ENCODE measurements around the gene IRF9.

Gene IRF9

GRCh38 chr14:24185026-24185425 lies 24.0 kb downstream of the IRF9 start:
- H3K4me1 ChIP-seq (ENCODE audit: insufficient read depth, low read length), result peaks cover 33% of the 10 kb centered on the region
- H3K4me3 ChIP-seq (ENCODE audit: low read depth in 1 of 2, low read length in 2 of 2), result no peak overlapping the region
- peaks cover 74% of the 10 kb centered on the region for H3K36me3 ChIP-seq (ENCODE audit: insufficient read depth, low read length)
- H3K27me3 ChIP-seq (ENCODE audit: insufficient read depth, low read length, poor library complexity), result no peaks in the 10 kb centered on the region
- peaks cover 17% of the 10 kb centered on the region; the same call in 1 of the 2 replicates for H4K20me1 ChIP-seq (ENCODE audit: insufficient read depth, low read length)
- ATAC-seq (ENCODE audit: insufficient read depth, low read depth) (no peak), DNase-seq (no peak)
- no peaks in the 10 kb centered on the region for H3K9me3 ChIP-seq (ENCODE audit: insufficient read depth, low read length, severe bottlenecking)
- H3K9ac ChIP-seq (ENCODE audit: low read depth, low read length), result no peak overlapping the region
- H3K79me2 ChIP-seq (ENCODE audit: insufficient read depth, low read length), result peaks cover 18% of the 10 kb centered on the region
- no peak overlapping the region for H2AFZ ChIP-seq (ENCODE audit: low read depth, low read length)
- H3K27ac ChIP-seq (ENCODE audit: low read length), result no peak overlapping the region
- H3K4me2 ChIP-seq (ENCODE audit: insufficient read depth, low read length), result no peak overlapping the region
- TF ChIP-seq CTCF (IDR thresholded peaks at IDR 0.05; ENCODE audit: borderline replicate concordance, extremely low read depth, low read length, poor library complexity, severe bottlenecking) (no peak), EZH2 (IDR thresholded peaks at IDR 0.05; ENCODE audit: borderline replicate concordance, low read depth, low read length, severe bottlenecking) (no peak)

GRCh38 chr14:24185741-24186140 lies 24.7 kb downstream of the IRF9 start:
- Histone ChIP-seq H4K20me1 (ENCODE audit: insufficient read depth, low read length) (peaks cover 14% of the 10 kb centered on the region; the same call in 1 of the 2 replicates), H3K9me3 (ENCODE audit: insufficient read depth, low read length, severe bottlenecking) (no peaks in the 10 kb centered on the region), H2AFZ (ENCODE audit: low read depth, low read length) (no peak overlapping the region), H3K9ac (ENCODE audit: low read depth, low read length) (no peak overlapping the region), H3K79me2 (ENCODE audit: insufficient read depth, low read length) (peaks cover 18% of the 10 kb centered on the region), H3K4me3 (ENCODE audit: low read depth in 1 of 2, low read length in 2 of 2) (no peak overlapping the region), H3K27ac (ENCODE audit: low read length) (no peak overlapping the region), H3K36me3 (ENCODE audit: insufficient read depth, low read length) (peaks cover 69% of the 10 kb centered on the region), H3K4me2 (ENCODE audit: insufficient read depth, low read length) (no peak overlapping the region), H3K4me1 (ENCODE audit: insufficient read depth, low read length) (peaks cover 39% of the 10 kb centered on the region), H3K27me3 (ENCODE audit: insufficient read depth, low read length, poor library complexity) (no peaks in the 10 kb centered on the region)
- ATAC-seq (ENCODE audit: insufficient read depth, low read depth) (no peak), DNase-seq (no peak)
- no peak for TF ChIP-seq EZH2 (IDR thresholded peaks at IDR 0.05; ENCODE audit: borderline replicate concordance, low read depth, low read length, severe bottlenecking)

- no peak overlapping the region for H3K27ac ChIP-seq (ENCODE audit: low read length)
- peak overlapping the region; percentile 92 for H3K4me2 ChIP-seq (ENCODE audit: insufficient read depth, low read length)
- H3K4me3 ChIP-seq (ENCODE audit: low read depth in 1 of 2, low read length in 2 of 2), result peak overlapping the region in 1 of 2 experiments; percentile 86; a peak in 1 of 4 replicates
- H3K9me3 ChIP-seq (ENCODE audit: insufficient read depth, low read length, severe bottlenecking), result no peaks in the 10 kb centered on the region
- peaks cover 22% of the 10 kb centered on the region for H3K79me2 ChIP-seq (ENCODE audit: insufficient read depth, low read length)
- TF ChIP-seq EZH2 (IDR thresholded peaks at IDR 0.05; ENCODE audit: borderline replicate concordance, low read depth, low read length, severe bottlenecking), result no peak
- TF ChIP-seq CTCF (IDR thresholded peaks at IDR 0.05; ENCODE audit: borderline replicate concordance, extremely low read depth, low read length, poor library complexity, severe bottlenecking), result no peak
- H3K4me1 ChIP-seq (ENCODE audit: insufficient read depth, low read length), result peaks cover 39% of the 10 kb centered on the region
- ATAC-seq (ENCODE audit: insufficient read depth, low read depth), result no peak
- peak overlapping the region; percentile 13; the same call in 1 of the 2 replicates for H3K9ac ChIP-seq (ENCODE audit: low read depth, low read length)
- H3K36me3 ChIP-seq (ENCODE audit: insufficient read depth, low read length), result peaks cover 62% of the 10 kb centered on the region
- DNase-seq, result no peak
- peaks cover 14% of the 10 kb centered on the region; the same call in 1 of the 2 replicates for H4K20me1 ChIP-seq (ENCODE audit: insufficient read depth, low read length)
- no peaks in the 10 kb centered on the region for H3K27me3 ChIP-seq (ENCODE audit: insufficient read depth, low read length, poor library complexity)
- H2AFZ ChIP-seq (ENCODE audit: low read depth, low read length), result no peak overlapping the region
Observed at GRCh38 chr14:24186831-24187538, 25.9 kb downstream of the IRF9 start.

- H2AFZ ChIP-seq (ENCODE audit: low read depth, low read length), result no peak overlapping the region
- H3K4me3 ChIP-seq (ENCODE audit: low read depth in 1 of 2, low read length in 2 of 2), result peak overlapping the region; percentile 61 to 86; a peak in 3 of 4 replicates
- DNase-seq (peak; percentile 18), ATAC-seq (ENCODE audit: insufficient read depth, low read depth) (no peak)
- H3K4me2 ChIP-seq (ENCODE audit: insufficient read depth, low read length), result peak overlapping the region; percentile 92
- no peak for TF ChIP-seq CTCF (IDR thresholded peaks at IDR 0.05; ENCODE audit: borderline replicate concordance, extremely low read depth, low read length, poor library complexity, severe bottlenecking)
- no peak for TF ChIP-seq EZH2 (IDR thresholded peaks at IDR 0.05; ENCODE audit: borderline replicate concordance, low read depth, low read length, severe bottlenecking)
- H3K9me3 ChIP-seq (ENCODE audit: insufficient read depth, low read length, severe bottlenecking), result no peaks in the 10 kb centered on the region
- peak overlapping the region; percentile 66 for H3K9ac ChIP-seq (ENCODE audit: low read depth, low read length)
- H3K4me1 ChIP-seq (ENCODE audit: insufficient read depth, low read length), result peaks cover 45% of the 10 kb centered on the region
- H4K20me1 ChIP-seq (ENCODE audit: insufficient read depth, low read length), result peaks cover 14% of the 10 kb centered on the region; the same call in 1 of the 2 replicates
- peak overlapping the region; percentile 3 for H3K27ac ChIP-seq (ENCODE audit: low read length)
- peaks cover 62% of the 10 kb centered on the region for H3K36me3 ChIP-seq (ENCODE audit: insufficient read depth, low read length)
- peaks cover 27% of the 10 kb centered on the region for H3K79me2 ChIP-seq (ENCODE audit: insufficient read depth, low read length)
- H3K27me3 ChIP-seq (ENCODE audit: insufficient read depth, low read length, poor library complexity), result no peaks in the 10 kb centered on the region
Observed at GRCh38 chr14:24187539-24187915, 26.5 kb downstream of the IRF9 start.
